Retina (tissue), 1 donor: ENCODE measurements around the gene CSNK2A1.
A peak's percentile ranks its signal among the peaks of the same experiment; 100 is the strongest.

Experiments used
- DNase-seq: peaks from one replicate; pipeline ENCODE4 v3.0.0-alpha.2; 2016

Gene CSNK2A1

GRCh38 chr20:445514-446336, 97.9 kb downstream of the CSNK2A1 start:
- DNase-seq: no peak

- no peak for DNase-seq
Observed at GRCh38 chr20:444862-445426, 98.6 kb downstream of the CSNK2A1 start.

- DNase-seq: no peak
Observed at GRCh38 chr20:444117-444516, 99.5 kb downstream of the CSNK2A1 start.

GRCh38 chr20:443223-443775, 100.3 kb downstream of the CSNK2A1 start:
- DNase-seq: no peak

- DNase-seq: no peak
Observed at GRCh38 chr20:440636-441035, 103.0 kb downstream of the CSNK2A1 start.

GRCh38 chr20:440148-440547, 103.4 kb downstream of the CSNK2A1 start:
- DNase-seq: no peak

- no peak for DNase-seq
Observed at GRCh38 chr20:438571-439469, 104.8 kb downstream of the CSNK2A1 start.

GRCh38 chr20:437787-438486, 105.7 kb downstream of the CSNK2A1 start:
- DNase-seq: no peak

GRCh38 chr20:436476-436875, 107.1 kb downstream of the CSNK2A1 start:
- DNase-seq: no peak

- DNase-seq: no peak
Observed at GRCh38 chr20:435558-435957, 108.0 kb downstream of the CSNK2A1 start.

GRCh38 chr20:434661-435419, 108.8 kb downstream of the CSNK2A1 start:
- no peak for DNase-seq

- no peak for DNase-seq
Observed at GRCh38 chr20:434221-434620, 109.4 kb downstream of the CSNK2A1 start.

- no peak for DNase-seq
Observed at GRCh38 chr20:433300-433975, 110.2 kb downstream of the CSNK2A1 start.

GRCh38 chr20:432677-433299, 110.8 kb downstream of the CSNK2A1 start:
- DNase-seq: no peak

GRCh38 chr20:432208-432607, 111.4 kb downstream of the CSNK2A1 start:
- no peak for DNase-seq

GRCh38 chr20:431012-431904, 112.3 kb downstream of the CSNK2A1 start:
- DNase-seq: peak; percentile 63

GRCh38 chr20:430091-430999, 113.2 kb downstream of the CSNK2A1 start:
- DNase-seq: no peak

- DNase-seq: no peak
Observed at GRCh38 chr20:428658-429200, 114.9 kb downstream of the CSNK2A1 start.
